ENCODE measurements around the gene C5orf52.

GRCh38 chr5:157652377-157652692, 19.0 kb upstream of the C5orf52 start, which contains the start of gene SOX30:
- TF ChIP-seq TAF1 (conservative IDR thresholded peaks at IDR 0.05) (no peak), CTCF (IDR thresholded peaks at IDR 0.05; ENCODE audit: low read depth, low read length, missing input control) (no peak), FOXA1 (IDR thresholded peaks at IDR 0.05) (no peak), RAD21 (IDR thresholded peaks at IDR 0.05) (no peak), JUND (IDR thresholded peaks at IDR 0.05) (no peak), RXRA (IDR thresholded peaks at IDR 0.05) (no peak)
- TF ChIP-seq, protein P1, sequence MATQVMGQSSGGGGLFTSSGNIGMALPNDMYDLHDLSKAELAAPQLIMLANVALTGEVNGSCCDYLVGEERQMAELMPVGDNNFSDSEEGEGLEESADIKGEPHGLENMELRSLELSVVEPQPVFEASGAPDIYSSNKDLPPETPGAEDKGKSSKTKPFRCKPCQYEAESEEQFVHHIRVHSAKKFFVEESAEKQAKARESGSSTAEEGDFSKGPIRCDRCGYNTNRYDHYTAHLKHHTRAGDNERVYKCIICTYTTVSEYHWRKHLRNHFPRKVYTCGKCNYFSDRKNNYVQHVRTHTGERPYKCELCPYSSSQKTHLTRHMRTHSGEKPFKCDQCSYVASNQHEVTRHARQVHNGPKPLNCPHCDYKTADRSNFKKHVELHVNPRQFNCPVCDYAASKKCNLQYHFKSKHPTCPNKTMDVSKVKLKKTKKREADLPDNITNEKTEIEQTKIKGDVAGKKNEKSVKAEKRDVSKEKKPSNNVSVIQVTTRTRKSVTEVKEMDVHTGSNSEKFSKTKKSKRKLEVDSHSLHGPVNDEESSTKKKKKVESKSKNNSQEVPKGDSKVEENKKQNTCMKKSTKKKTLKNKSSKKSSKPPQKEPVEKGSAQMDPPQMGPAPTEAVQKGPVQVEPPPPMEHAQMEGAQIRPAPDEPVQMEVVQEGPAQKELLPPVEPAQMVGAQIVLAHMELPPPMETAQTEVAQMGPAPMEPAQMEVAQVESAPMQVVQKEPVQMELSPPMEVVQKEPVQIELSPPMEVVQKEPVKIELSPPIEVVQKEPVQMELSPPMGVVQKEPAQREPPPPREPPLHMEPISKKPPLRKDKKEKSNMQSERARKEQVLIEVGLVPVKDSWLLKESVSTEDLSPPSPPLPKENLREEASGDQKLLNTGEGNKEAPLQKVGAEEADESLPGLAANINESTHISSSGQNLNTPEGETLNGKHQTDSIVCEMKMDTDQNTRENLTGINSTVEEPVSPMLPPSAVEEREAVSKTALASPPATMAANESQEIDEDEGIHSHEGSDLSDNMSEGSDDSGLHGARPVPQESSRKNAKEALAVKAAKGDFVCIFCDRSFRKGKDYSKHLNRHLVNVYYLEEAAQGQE (IDR thresholded peaks at IDR 0.05) = no peak
- TF ChIP-seq, protein P2, sequence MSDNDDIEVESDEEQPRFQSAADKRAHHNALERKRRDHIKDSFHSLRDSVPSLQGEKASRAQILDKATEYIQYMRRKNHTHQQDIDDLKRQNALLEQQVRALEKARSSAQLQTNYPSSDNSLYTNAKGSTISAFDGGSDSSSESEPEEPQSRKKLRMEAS (IDR thresholded peaks at IDR 0.05) = no peak

All from liver (tissue), 3 donors.